Stomach (tissue), 4 donors: Measurements from ENCODE around the gene MAPK14.

Source experiments
- CTCF ChIP-seq, 7 experiments: fragments of 450-650 bp in 4 of 7; fragments of 200-600 bp in 3 of 7; sonication (generic) in 3 of 7; IDR thresholded peaks; one replicate each; pipeline ENCODE4 v1.5.1; 2016 to 2019; ENCODE audit warnings: antibody characterized with exemption in 7 of 7, control low read depth in 2 of 7, mild to moderate bottlenecking in 1 of 7
- POLR2A ChIP-seq, 4 donors: fragments of 450-650 bp; IDR thresholded peaks; one replicate each; pipeline ENCODE4 v1.6.1; 2016; ENCODE audit warnings: antibody characterized with exemption in 4 of 4, control low read depth in 2 of 4, mild to moderate bottlenecking in 1 of 4, moderate library complexity in 1 of 4
- POLR2AphosphoS5 ChIP-seq, 3 donors: sonication (generic); formaldehyde crosslinking; IDR thresholded peaks; one replicate each; pipeline ENCODE4 v1.6.1; 2016; ENCODE audit warnings: antibody characterized with exemption in 3 of 3

DNA sequence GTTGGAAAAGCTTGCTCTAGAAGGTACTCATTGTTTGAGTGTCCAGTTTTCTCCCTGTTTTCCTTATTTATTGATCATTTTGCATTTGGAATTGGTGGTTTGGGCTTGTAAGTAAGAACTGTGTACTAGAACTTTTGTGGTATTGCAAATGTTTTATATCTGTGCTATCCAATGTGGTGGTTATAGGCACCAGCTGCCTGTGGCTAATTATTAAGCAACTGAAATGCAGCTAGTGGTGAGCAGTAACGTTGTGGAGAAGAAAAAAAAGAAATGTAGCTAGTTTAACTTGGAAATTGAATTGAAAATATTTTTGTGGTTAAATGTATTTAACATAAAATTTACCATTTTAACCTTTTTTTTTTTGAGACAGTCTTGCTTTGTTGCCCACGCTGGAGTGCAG lies 52.0 kb downstream of the MAPK14 start:
- TF ChIP-seq POLR2AphosphoS5 (IDR thresholded peaks at IDR 0.05) = no peak
- no peak for TF ChIP-seq POLR2A (IDR thresholded peaks at IDR 0.05)
- no peak for TF ChIP-seq CTCF (IDR thresholded peaks at IDR 0.05)
